ENCODE measurements around the gene ADAMTS14. TPM values are rescaled to one million over a fixed set of nuclear protein-coding genes. Genes with fewer than 3 reads are reported as not detected.

The ADAMTS14 gene
- total RNA-seq, 1 donor from 2014 or later: 1.1 TPM

DNA sequence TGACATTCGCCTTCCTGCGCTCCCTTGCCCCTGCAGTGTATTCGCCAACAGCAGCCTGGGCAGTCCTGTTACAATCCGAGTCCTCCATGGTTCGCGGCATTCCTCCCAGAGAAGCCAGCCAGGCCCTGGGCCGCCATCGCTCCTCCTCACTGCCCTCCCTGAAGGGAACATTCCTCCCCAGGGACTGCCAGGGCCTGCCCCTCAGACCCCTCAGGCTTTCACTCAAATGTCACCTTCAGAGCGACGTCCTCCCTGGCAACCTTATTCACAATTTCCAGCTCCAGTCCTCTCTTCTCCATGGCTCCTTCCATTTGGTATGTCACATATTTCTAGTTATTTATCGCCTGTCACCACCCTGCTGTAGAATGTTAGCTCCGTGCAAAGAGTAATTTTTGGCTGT lies 17.4 kb downstream of the ADAMTS14 start:
- Mint-ChIP-seq H3K4me1 (ENCODE audit: unreplicated experiment) (peaks cover 3% of the 10 kb centered on the region), H3K4me3 (ENCODE audit: unreplicated experiment) (no peak overlapping the region), H3K36me3 (ENCODE audit: low read depth, unreplicated experiment) (peaks cover 3% of the 10 kb centered on the region), H3K27ac (ENCODE audit: unreplicated experiment) (no peak overlapping the region), H3K27me3 (ENCODE audit: unreplicated experiment) (peaks cover 6% of the 10 kb centered on the region), H3K9me3 (ENCODE audit: unreplicated experiment) (no peaks in the 10 kb centered on the region)
- DNase-seq (ENCODE audit: low spot score): no peak
- TF ChIP-seq, protein P1, sequence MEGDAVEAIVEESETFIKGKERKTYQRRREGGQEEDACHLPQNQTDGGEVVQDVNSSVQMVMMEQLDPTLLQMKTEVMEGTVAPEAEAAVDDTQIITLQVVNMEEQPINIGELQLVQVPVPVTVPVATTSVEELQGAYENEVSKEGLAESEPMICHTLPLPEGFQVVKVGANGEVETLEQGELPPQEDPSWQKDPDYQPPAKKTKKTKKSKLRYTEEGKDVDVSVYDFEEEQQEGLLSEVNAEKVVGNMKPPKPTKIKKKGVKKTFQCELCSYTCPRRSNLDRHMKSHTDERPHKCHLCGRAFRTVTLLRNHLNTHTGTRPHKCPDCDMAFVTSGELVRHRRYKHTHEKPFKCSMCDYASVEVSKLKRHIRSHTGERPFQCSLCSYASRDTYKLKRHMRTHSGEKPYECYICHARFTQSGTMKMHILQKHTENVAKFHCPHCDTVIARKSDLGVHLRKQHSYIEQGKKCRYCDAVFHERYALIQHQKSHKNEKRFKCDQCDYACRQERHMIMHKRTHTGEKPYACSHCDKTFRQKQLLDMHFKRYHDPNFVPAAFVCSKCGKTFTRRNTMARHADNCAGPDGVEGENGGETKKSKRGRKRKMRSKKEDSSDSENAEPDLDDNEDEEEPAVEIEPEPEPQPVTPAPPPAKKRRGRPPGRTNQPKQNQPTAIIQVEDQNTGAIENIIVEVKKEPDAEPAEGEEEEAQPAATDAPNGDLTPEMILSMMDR (IDR thresholded peaks at IDR 0.05; ENCODE audit: unreplicated experiment): no peak

DNA sequence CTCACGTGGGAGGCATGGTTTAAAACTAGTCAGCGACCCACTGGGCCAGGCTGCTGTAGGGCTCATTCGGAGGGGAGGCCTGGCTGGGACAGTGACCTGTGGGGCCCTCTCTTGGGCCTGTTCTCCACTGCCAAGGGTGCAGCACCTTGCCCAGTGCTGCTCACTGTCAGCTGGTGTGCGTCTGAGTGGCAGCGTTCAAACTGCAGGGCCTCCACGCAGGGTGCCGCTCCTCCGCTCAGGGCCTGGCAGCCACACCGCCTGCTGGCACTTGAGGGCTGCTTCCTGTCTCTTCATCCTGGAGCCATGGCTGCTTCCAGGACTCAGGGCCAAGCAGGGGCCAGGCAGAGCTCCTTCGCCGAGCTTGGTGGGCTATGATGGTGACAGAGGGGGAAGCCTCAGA lies 18.3 kb downstream of the ADAMTS14 start:
- Mint-ChIP-seq H3K27ac (ENCODE audit: unreplicated experiment) (no peak overlapping the region), H3K4me3 (ENCODE audit: unreplicated experiment) (no peak overlapping the region), H3K4me1 (ENCODE audit: unreplicated experiment) (peaks cover 3% of the 10 kb centered on the region), H3K36me3 (ENCODE audit: low read depth, unreplicated experiment) (peaks cover 3% of the 10 kb centered on the region), H3K9me3 (ENCODE audit: unreplicated experiment) (no peaks in the 10 kb centered on the region), H3K27me3 (ENCODE audit: unreplicated experiment) (peaks cover 6% of the 10 kb centered on the region)
- no peak for DNase-seq (ENCODE audit: low spot score)
- TF ChIP-seq, protein P1 (IDR thresholded peaks at IDR 0.05; ENCODE audit: unreplicated experiment): no peak

GRCh38 chr10:70691611-70692010 lies 19.3 kb downstream of the ADAMTS14 start:
- H3K27ac Mint-ChIP-seq (ENCODE audit: unreplicated experiment): no peak overlapping the region

GRCh38 chr10:70692043-70692603 lies 19.8 kb downstream of the ADAMTS14 start:
- no peak overlapping the region for H3K4me3 Mint-ChIP-seq (ENCODE audit: unreplicated experiment)
- H3K36me3 Mint-ChIP-seq (ENCODE audit: low read depth, unreplicated experiment): peaks cover 3% of the 10 kb centered on the region
- no peak overlapping the region for H3K27ac Mint-ChIP-seq (ENCODE audit: unreplicated experiment)
- TF ChIP-seq, protein P1 (IDR thresholded peaks at IDR 0.05; ENCODE audit: unreplicated experiment): no peak
- H3K27me3 Mint-ChIP-seq (ENCODE audit: unreplicated experiment): peaks cover 6% of the 10 kb centered on the region
- H3K4me1 Mint-ChIP-seq (ENCODE audit: unreplicated experiment): peaks cover 3% of the 10 kb centered on the region
- DNase-seq (ENCODE audit: low spot score): no peak
- no peaks in the 10 kb centered on the region for H3K9me3 Mint-ChIP-seq (ENCODE audit: unreplicated experiment)

More at GRCh38 chr10:70691611-70692010, 19.3 kb downstream of the ADAMTS14 start:
- TF ChIP-seq, protein P1 (IDR thresholded peaks at IDR 0.05; ENCODE audit: unreplicated experiment): no peak
- H3K27me3 Mint-ChIP-seq (ENCODE audit: unreplicated experiment): peaks cover 6% of the 10 kb centered on the region
- no peaks in the 10 kb centered on the region for H3K9me3 Mint-ChIP-seq (ENCODE audit: unreplicated experiment)
- peaks cover 3% of the 10 kb centered on the region for H3K4me1 Mint-ChIP-seq (ENCODE audit: unreplicated experiment)
- no peak for DNase-seq (ENCODE audit: low spot score)
- no peak overlapping the region for H3K4me3 Mint-ChIP-seq (ENCODE audit: unreplicated experiment)
- H3K36me3 Mint-ChIP-seq (ENCODE audit: low read depth, unreplicated experiment): peaks cover 3% of the 10 kb centered on the region

GRCh38 chr10:70693619-70694335 lies 21.5 kb downstream of the ADAMTS14 start:
- H3K36me3 Mint-ChIP-seq (ENCODE audit: low read depth, unreplicated experiment): peaks cover 3% of the 10 kb centered on the region
- no peak overlapping the region for H3K4me3 Mint-ChIP-seq (ENCODE audit: unreplicated experiment)
- H3K9me3 Mint-ChIP-seq (ENCODE audit: unreplicated experiment): no peaks in the 10 kb centered on the region
- peaks cover 8% of the 10 kb centered on the region for H3K4me1 Mint-ChIP-seq (ENCODE audit: unreplicated experiment)
- peaks cover 6% of the 10 kb centered on the region for H3K27me3 Mint-ChIP-seq (ENCODE audit: unreplicated experiment)
- DNase-seq (ENCODE audit: low spot score): no peak
- no peak overlapping the region for H3K27ac Mint-ChIP-seq (ENCODE audit: unreplicated experiment)
- TF ChIP-seq, protein P1 (IDR thresholded peaks at IDR 0.05; ENCODE audit: unreplicated experiment): no peak
